CD14-positive monocyte (primary cell): ENCODE data around the gene HS6ST3. TPM values are rescaled to one million over a fixed set of nuclear protein-coding genes. Genes with fewer than 3 reads are reported as not detected.
"Not testable (repeated sequence)": the region's sequence is repeated elsewhere in the genome, so short reads cannot be mapped to it uniquely, and the experiment has no call there.

Experiments
- DNase-seq, 3 donors: peaks; one replicate each; pipeline ENCODE4 v3.0.0-alpha.2; 2011 to 2022
- H2AFZ ChIP-seq: 2 replicates; pipeline ENCODE4 v1.6.0; 2012; ENCODE audit warnings: mild to moderate bottlenecking, low read depth, low read length, inconsistent platforms; ENCODE audit not compliant: insufficient read depth, poor library complexity, severe bottlenecking
- H3K27ac ChIP-seq, 2 donors: 1 replicate in 1 of 2; 2 replicates in 1 of 2; pipeline ENCODE4 v1.5.1; 2012 to 2013; ENCODE audit warnings: low read length in 2 of 2, control low read depth in 1 of 2, inconsistent platforms in 1 of 2, low read depth in 1 of 2, mild to moderate bottlenecking in 1 of 2
- H3K27me3 ChIP-seq, 2 donors: one replicate each; pipeline versions ENCODE4 v1.6.0 to v1.6.1; 2011 to 2013; ENCODE audit warnings: low read length in 2 of 2; ENCODE audit not compliant: control insufficient read depth in 2 of 2, insufficient read depth in 2 of 2
- H3K36me3 ChIP-seq, 2 donors: replicated peaks in 1 of 2; 1 replicate in 1 of 2; 2 replicates in 1 of 2; pipeline versions ENCODE4 v1.5.1 to v1.6.1; 2012 to 2013; ENCODE audit warnings: low read length in 2 of 2, control low read depth in 1 of 2, inconsistent platforms in 1 of 2, mild to moderate bottlenecking in 1 of 2; ENCODE audit not compliant: insufficient read depth in 2 of 2, control insufficient read depth in 1 of 2
- H3K4me1 ChIP-seq, 2 donors: 1 replicate in 1 of 2; 2 replicates in 1 of 2; pipeline versions ENCODE4 v1.5.1 to v1.6.1; 2012 to 2013; ENCODE audit warnings: low read length in 2 of 2, control low read depth in 1 of 2, inconsistent platforms in 1 of 2, mild to moderate bottlenecking in 1 of 2, moderate library complexity in 1 of 2; ENCODE audit not compliant: insufficient read depth in 2 of 2, control insufficient read depth in 1 of 2
- H3K4me2 ChIP-seq: replicated peaks from 2 replicates; pipeline ENCODE3; 2012; ENCODE audit warnings: low read length, moderate library complexity, mild to moderate bottlenecking; ENCODE audit not compliant: poor library complexity, severe bottlenecking; ENCODE audit errors: extremely low read depth
- H3K4me3 ChIP-seq, 3 experiments: fragments of 200-600 bp in 1 of 3; sonication (generic) in 1 of 3; replicated peaks in 1 of 3; 1 replicate in 2 of 3; 2 replicates in 1 of 3; pipeline ENCODE4 v1.5.1; 2011 to 2013; ENCODE audit warnings: low read length in 3 of 3, mild to moderate bottlenecking in 3 of 3, control low read depth in 2 of 3, low read depth in 2 of 3, inconsistent platforms in 1 of 3, moderate library complexity in 1 of 3
- H3K79me2 ChIP-seq: 2 replicates; pipeline ENCODE4 v1.6.0; 2012; ENCODE audit warnings: mild to moderate bottlenecking, control low read depth, inconsistent platforms, low read length, moderate library complexity; ENCODE audit not compliant: insufficient read depth
- H3K9ac ChIP-seq: 2 replicates; pipeline ENCODE4 v1.6.0; 2017; ENCODE audit warnings: low read length, mild to moderate bottlenecking; ENCODE audit not compliant: insufficient read depth, poor library complexity, severe bottlenecking
- H3K9me3 ChIP-seq, 2 donors: replicated peaks in 1 of 2; 1 replicate in 1 of 2; 2 replicates in 1 of 2; pipeline versions ENCODE4 v1.5.1 to v1.6.1; 2012 to 2013; ENCODE audit warnings: low read length in 2 of 2, control low read depth in 1 of 2; ENCODE audit not compliant: control insufficient read depth in 1 of 2, insufficient read depth in 1 of 2
- H4K20me1 ChIP-seq: 2 replicates; pipeline ENCODE4 v1.6.0; 2012; ENCODE audit warnings: mild to moderate bottlenecking, low read length, control low read depth, moderate library complexity; ENCODE audit not compliant: insufficient read depth
- H3K27ac Mint-ChIP-seq, 7 donors: one replicate each; pipeline ENCODE4 v1.8.0; 2020; ENCODE audit warnings: mild to moderate bottlenecking in 7 of 7, mixed read lengths in 7 of 7, moderate library complexity in 6 of 7, inconsistent platforms in 2 of 7
- H3K27me3 Mint-ChIP-seq, 3 donors: one replicate each; pipeline ENCODE4 v1.8.0; 2021 to 2022; ENCODE audit warnings: low read depth in 3 of 3, mild to moderate bottlenecking in 3 of 3, mixed read lengths in 3 of 3, moderate library complexity in 3 of 3, inconsistent platforms in 1 of 3
- H3K36me3 Mint-ChIP-seq, 2 donors: one replicate each; pipeline ENCODE4 v1.8.0; 2020; ENCODE audit warnings: mixed read lengths in 2 of 2, inconsistent platforms in 1 of 2, mild to moderate bottlenecking in 1 of 2
- H3K4me1 Mint-ChIP-seq: one replicate; pipeline ENCODE4 v1.8.0; 2020; ENCODE audit warnings: mild to moderate bottlenecking, mixed read lengths
- H3K4me3 Mint-ChIP-seq, 2 donors: one replicate each; pipeline ENCODE4 v1.8.0; 2020; ENCODE audit warnings: mild to moderate bottlenecking in 2 of 2, mixed read lengths in 2 of 2, moderate library complexity in 1 of 2
- H3K9me3 Mint-ChIP-seq, 7 donors: one replicate each; pipeline ENCODE4 v1.8.0; 2020 to 2022; ENCODE audit warnings: mixed read lengths in 7 of 7, mild to moderate bottlenecking in 6 of 7, moderate library complexity in 6 of 7, inconsistent platforms in 2 of 7
- CTCF ChIP-seq: fragments of 200-600 bp; IDR thresholded peaks from one replicate; pipeline ENCODE4 v1.8.0; 2022; ENCODE audit warnings: antibody characterized with exemption, mild to moderate bottlenecking
- WGBS: methylation state at CpG from one replicate; pipeline ENCODE4 v1.1.5; 2013; ENCODE audit warnings: missing lambda C conversion rate; ENCODE audit not compliant: insufficient coverage; 5-methylcytosine and 5-hydroxymethylcytosine counted together
- intact Hi-C, 2 donors: fragments of 100-400 bp; cut with micrococcal nuclease; formaldehyde crosslinking; loops; one replicate each; pipeline versions ENCODE4 v1.15.0 to v1.15.1; 2023
- polyA plus RNA-seq, 3 donors: library from polyadenylated mRNA; depleted of rRNA in 1 of 3; unstranded in 2 of 3; stranded (reverse) in 1 of 3; fragments of 300-500 nt in 2 of 3; fragments of >200 nt in 1 of 3; fragmentation: Illumina TruSeq in 2 of 3; gene quantifications; 1 replicate in 2 of 3; 2 replicates in 1 of 3; pipeline ENCODE4 v1.2.3, GENCODE V29; 2012 to 2021

The HS6ST3 gene
- polyA plus RNA-seq, 3 donors, result not detected

- no CpG with 5 or more reads among the region's 1 CpG for WGBS
- no peak overlapping the region for H3K4me3 Mint-ChIP-seq
These were observed 45.7 kb upstream of the HS6ST3 start for GRCh38 chr13:96044238-96044637.

GRCh38 chr13:96046449-96047126, 43.3 kb upstream of the HS6ST3 start:
- H3K4me3 Mint-ChIP-seq, H3K4me3 ChIP-seq, H4K20me1 ChIP-seq, H3K9ac ChIP-seq, intact Hi-C loops, DNase-seq, H2AFZ ChIP-seq, H3K4me2 ChIP-seq, H3K27ac Mint-ChIP-seq, H3K27me3 Mint-ChIP-seq, H3K27me3 ChIP-seq, H3K36me3 ChIP-seq, H3K27ac ChIP-seq, H3K4me1 ChIP-seq, H3K4me1 Mint-ChIP-seq: not testable (repeated sequence)
- Mint-ChIP-seq H3K9me3 (peaks cover 13 to 34% (median 21%) of the 10 kb centered on the region in 7 donors), H3K36me3 (peaks cover 6 to 26% of the 10 kb centered on the region in 2 donors)
- H3K79me2 ChIP-seq, result peaks cover 13% of the 10 kb centered on the region
- peaks cover 12 to 14% of the 10 kb centered on the region in 2 donors for H3K9me3 ChIP-seq
- over 99% methylated on average over 16 of the region's 16 CpGs for WGBS

More at GRCh38 chr13:96044238-96044637, 45.7 kb upstream of the HS6ST3 start:
- intact Hi-C loops, result no loop called here
- no peak overlapping the region for H3K4me2 ChIP-seq
- no peak overlapping the region for H2AFZ ChIP-seq
- TF ChIP-seq CTCF, result no peak
- peaks cover 8% of the 10 kb centered on the region for H3K79me2 ChIP-seq
- H3K36me3 ChIP-seq, result no peaks in the 10 kb centered on the region
- no peaks in the 10 kb centered on the region for H3K27me3 Mint-ChIP-seq
- no peaks in the 10 kb centered on the region for H4K20me1 ChIP-seq
- no peaks in the 10 kb centered on the region for H3K27me3 ChIP-seq
- peaks cover 13 to 30% (median 23%) of the 10 kb centered on the region in 7 donors for H3K9me3 Mint-ChIP-seq
- peaks cover 15 to 27% of the 10 kb centered on the region in 2 donors for H3K36me3 Mint-ChIP-seq
- no peak overlapping the region for H3K4me3 ChIP-seq
- DNase-seq, result no peak
- H3K4me1 Mint-ChIP-seq, result no peaks in the 10 kb centered on the region
- H3K4me1 ChIP-seq, result no peaks in the 10 kb centered on the region
- no peak overlapping the region for H3K27ac ChIP-seq
- peak overlapping the region in 1 of 7 donors; percentile 61 for H3K27ac Mint-ChIP-seq
- H3K9ac ChIP-seq, result no peak overlapping the region
- H3K9me3 ChIP-seq, result peaks cover 12 to 15% of the 10 kb centered on the region in 2 donors

GRCh38 chr13:96050955-96051354, 39.0 kb upstream of the HS6ST3 start:
- H2AFZ ChIP-seq, H3K4me3 Mint-ChIP-seq, H3K36me3 ChIP-seq, DNase-seq, H4K20me1 ChIP-seq, H3K27me3 ChIP-seq, H3K4me3 ChIP-seq, intact Hi-C loops, H3K27ac Mint-ChIP-seq, H3K9ac ChIP-seq, H3K27ac ChIP-seq, H3K4me2 ChIP-seq: not testable (repeated sequence)
- peaks cover 16% of the 10 kb centered on the region for H3K79me2 ChIP-seq
- H3K9me3 ChIP-seq, result peaks cover 9 to 10% of the 10 kb centered on the region in 2 donors
- WGBS, result no CpG with 5 or more reads among the region's 4 CpGs
- Mint-ChIP-seq H3K36me3 (peaks cover 5 to 15% of the 10 kb centered on the region in 2 donors), H3K4me1 (peaks cover 14% of the 10 kb centered on the region), H3K9me3 (peaks cover 4 to 16% (median 14%) of the 10 kb centered on the region in 7 donors), H3K27me3 (peaks cover 4 to 11% (median 5%) of the 10 kb centered on the region in 3 donors)
- peaks cover 8 to 17% of the 10 kb centered on the region in 2 donors for H3K4me1 ChIP-seq

- Histone ChIP-seq H3K4me1 (peaks cover 8 to 17% of the 10 kb centered on the region in 2 donors), H3K79me2 (peaks cover 14% of the 10 kb centered on the region)
- H3K4me2 ChIP-seq, H3K4me3 ChIP-seq, H3K4me3 Mint-ChIP-seq, H3K36me3 ChIP-seq, H3K9me3 ChIP-seq, H4K20me1 ChIP-seq, H2AFZ ChIP-seq, H3K27ac ChIP-seq, H3K9ac ChIP-seq, H3K27ac Mint-ChIP-seq, H3K27me3 ChIP-seq, intact Hi-C loops, H3K36me3 Mint-ChIP-seq, DNase-seq: not testable (repeated sequence)
- H3K27me3 Mint-ChIP-seq, result peaks cover 4 to 15% (median 6%) of the 10 kb centered on the region in 3 donors
- H3K4me1 Mint-ChIP-seq, result peaks cover 14% of the 10 kb centered on the region
- no CpG with 5 or more reads among the region's 5 CpGs for WGBS
- peaks cover 0 to 11% (median 8%) of the 10 kb centered on the region in 7 donors for H3K9me3 Mint-ChIP-seq
These were observed 38.4 kb upstream of the HS6ST3 start for GRCh38 chr13:96051491-96051890.
